Glutamatergic neuron (in vitro differentiated cells): Measurements from ENCODE around the gene FMOD. TPM values are rescaled to one million over a fixed set of nuclear protein-coding genes. Genes with fewer than 3 reads are reported as not detected.

Source experiments
- DNase-seq: peaks from one replicate; pipeline ENCODE4 v3.0.0; 2022
- H3K27ac Mint-ChIP-seq: one replicate; pipeline ENCODE4 v1.8.0; 2020; ENCODE audit warnings: mild to moderate bottlenecking, mixed read lengths, inconsistent platforms; ENCODE audit not compliant: unreplicated experiment
- H3K27me3 Mint-ChIP-seq: one replicate; pipeline ENCODE4 v1.8.0; 2020; ENCODE audit warnings: mild to moderate bottlenecking, moderate library complexity, mixed read lengths, inconsistent platforms; ENCODE audit not compliant: unreplicated experiment
- H3K36me3 Mint-ChIP-seq: one replicate; pipeline ENCODE4 v1.8.0; 2020; ENCODE audit warnings: mild to moderate bottlenecking, mixed read lengths, inconsistent platforms; ENCODE audit not compliant: unreplicated experiment
- H3K4me1 Mint-ChIP-seq: one replicate; pipeline ENCODE4 v1.8.0; 2020; ENCODE audit warnings: mild to moderate bottlenecking, low read depth, mixed read lengths, inconsistent platforms; ENCODE audit not compliant: unreplicated experiment
- H3K4me3 Mint-ChIP-seq: one replicate; pipeline ENCODE4 v1.8.0; 2020; ENCODE audit warnings: mild to moderate bottlenecking, mixed read lengths, inconsistent platforms; ENCODE audit not compliant: unreplicated experiment
- H3K9me3 Mint-ChIP-seq: one replicate; pipeline ENCODE4 v1.8.0; 2020; ENCODE audit warnings: mild to moderate bottlenecking, moderate library complexity, mixed read lengths, inconsistent platforms; ENCODE audit not compliant: unreplicated experiment
- total RNA-seq: library from RNA; stranded (reverse); fragmentation: NEBNext Ultra II Directional; extraction: Animal tissue kit (Norgen Biotek cat#: 25700); gene quantifications from one replicate; pipeline ENCODE4 v1.2.1, GENCODE V29; 2021; ENCODE audit not compliant: unreplicated experiment
- TF ChIP-seq, protein P1 (sequence below): fragments of 200-600 bp; sonication (generic); IDR thresholded peaks from one replicate; pipeline ENCODE4 v1.5.0; 2021; ENCODE audit not compliant: partially characterized antibody, unreplicated experiment

The FMOD gene
- total RNA-seq, 1 donor from 2014 or later = not detected

- H3K36me3 Mint-ChIP-seq = peaks cover 4% of the 10 kb centered on the region
- H3K27ac Mint-ChIP-seq = no peak overlapping the region
- DNase-seq = no peak
- peaks cover 17% of the 10 kb centered on the region for H3K27me3 Mint-ChIP-seq
- H3K9me3 Mint-ChIP-seq = peaks cover 6% of the 10 kb centered on the region
- peaks cover 19% of the 10 kb centered on the region for H3K4me1 Mint-ChIP-seq
- H3K4me3 Mint-ChIP-seq = no peak overlapping the region
- TF ChIP-seq, protein P1, sequence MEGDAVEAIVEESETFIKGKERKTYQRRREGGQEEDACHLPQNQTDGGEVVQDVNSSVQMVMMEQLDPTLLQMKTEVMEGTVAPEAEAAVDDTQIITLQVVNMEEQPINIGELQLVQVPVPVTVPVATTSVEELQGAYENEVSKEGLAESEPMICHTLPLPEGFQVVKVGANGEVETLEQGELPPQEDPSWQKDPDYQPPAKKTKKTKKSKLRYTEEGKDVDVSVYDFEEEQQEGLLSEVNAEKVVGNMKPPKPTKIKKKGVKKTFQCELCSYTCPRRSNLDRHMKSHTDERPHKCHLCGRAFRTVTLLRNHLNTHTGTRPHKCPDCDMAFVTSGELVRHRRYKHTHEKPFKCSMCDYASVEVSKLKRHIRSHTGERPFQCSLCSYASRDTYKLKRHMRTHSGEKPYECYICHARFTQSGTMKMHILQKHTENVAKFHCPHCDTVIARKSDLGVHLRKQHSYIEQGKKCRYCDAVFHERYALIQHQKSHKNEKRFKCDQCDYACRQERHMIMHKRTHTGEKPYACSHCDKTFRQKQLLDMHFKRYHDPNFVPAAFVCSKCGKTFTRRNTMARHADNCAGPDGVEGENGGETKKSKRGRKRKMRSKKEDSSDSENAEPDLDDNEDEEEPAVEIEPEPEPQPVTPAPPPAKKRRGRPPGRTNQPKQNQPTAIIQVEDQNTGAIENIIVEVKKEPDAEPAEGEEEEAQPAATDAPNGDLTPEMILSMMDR = no peak
Measured at GRCh38 chr1:203367057-203367456, 16.1 kb upstream of the FMOD start.

DNA sequence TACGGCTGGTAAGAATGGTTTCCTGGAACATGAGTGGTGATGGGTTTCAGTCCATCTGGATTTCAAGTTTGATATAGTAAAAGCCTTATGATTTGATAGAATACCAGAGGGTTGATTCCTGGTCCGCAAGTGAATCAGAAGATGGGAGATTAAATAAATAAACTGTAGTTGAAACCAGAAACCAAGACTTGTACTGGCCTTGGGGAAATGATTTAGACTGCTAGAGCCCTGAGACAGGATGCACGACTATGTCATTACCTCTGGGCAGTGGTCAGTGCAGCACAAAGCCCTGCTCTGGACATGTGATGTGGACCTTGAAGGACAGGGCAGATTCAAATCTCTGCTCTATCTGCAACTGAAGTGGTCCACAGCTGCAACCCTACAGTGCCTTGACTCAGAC lies 15.6 kb upstream of the FMOD start:
- Mint-ChIP-seq H3K27ac (no peak overlapping the region), H3K4me3 (no peak overlapping the region), H3K27me3 (peaks cover 17% of the 10 kb centered on the region), H3K4me1 (peaks cover 25% of the 10 kb centered on the region), H3K9me3 (peaks cover 6% of the 10 kb centered on the region), H3K36me3 (peaks cover 4% of the 10 kb centered on the region)
- TF ChIP-seq, protein P1 = no peak
- DNase-seq = no peak

- H3K36me3 Mint-ChIP-seq = peaks cover 4% of the 10 kb centered on the region
- peaks cover 36% of the 10 kb centered on the region for H3K4me1 Mint-ChIP-seq
- H3K27ac Mint-ChIP-seq = peak overlapping the region; percentile 53
- no peak for DNase-seq
- TF ChIP-seq, protein P1 = no peak
- peaks cover 16% of the 10 kb centered on the region for H3K27me3 Mint-ChIP-seq
- peaks cover 6% of the 10 kb centered on the region for H3K9me3 Mint-ChIP-seq
- H3K4me3 Mint-ChIP-seq = no peak overlapping the region
Measured at GRCh38 chr1:203364806-203365205, 13.9 kb upstream of the FMOD start.

GRCh38 chr1:203364094-203364801 lies 13.3 kb upstream of the FMOD start:
- Mint-ChIP-seq H3K4me3 (no peak overlapping the region), H3K36me3 (peaks cover 4% of the 10 kb centered on the region), H3K27me3 (peaks cover 14% of the 10 kb centered on the region), H3K9me3 (peaks cover 6% of the 10 kb centered on the region), H3K27ac (peak overlapping the region; percentile 80), H3K4me1 (peaks cover 36% of the 10 kb centered on the region)
- no peak for DNase-seq
- TF ChIP-seq, protein P1 = no peak

GRCh38 chr1:203362720-203363025 lies 11.8 kb upstream of the FMOD start:
- peak; percentile 36 for DNase-seq
- Mint-ChIP-seq H3K27ac (peak overlapping the region; percentile 95), H3K4me3 (peak overlapping the region; percentile 57), H3K36me3 (peaks cover 7% of the 10 kb centered on the region), H3K9me3 (peaks cover 5% of the 10 kb centered on the region), H3K4me1 (peaks cover 36% of the 10 kb centered on the region), H3K27me3 (peaks cover 14% of the 10 kb centered on the region)
- TF ChIP-seq, protein P1 = no peak
